ENCODE data around the gene PSMD3.
A peak's percentile ranks its signal among the peaks of the same experiment; 100 is the strongest.
"Not testable (repeated sequence)": the region's sequence is repeated elsewhere in the genome, so short reads cannot be mapped to it uniquely, and the experiment has no call there.

The PSMD3 gene

GRCh38 chr17:39980351-39981206 is at the start of gene PSMD3:
Gene PSMD3, plus strand, starts transcription at chr17:39980807. Its CDS starts 164 bp downstream, at chr17:39980971.
- DNase-seq = peak; percentile 99

GRCh38 chr17:39933912-39934311 is 46.7 kb upstream of the PSMD3 start:
- no peak for DNase-seq

GRCh38 chr17:39934324-39934723 is 46.3 kb upstream of the PSMD3 start:
- DNase-seq = no peak

- no peak for DNase-seq
Measured at GRCh38 chr17:39935909-39936308, 44.7 kb upstream of the PSMD3 start.

- no peak for DNase-seq
Measured at GRCh38 chr17:39937447-39937846, 43.2 kb upstream of the PSMD3 start.

- no peak for DNase-seq
Measured at GRCh38 chr17:39938140-39938869, 42.3 kb upstream of the PSMD3 start.

GRCh38 chr17:39939106-39939505 is 41.5 kb upstream of the PSMD3 start:
- DNase-seq = no peak

GRCh38 chr17:39939588-39940419 is 40.8 kb upstream of the PSMD3 start:
- peak; percentile 69 to 80 for DNase-seq

- DNase-seq = no peak
Measured at GRCh38 chr17:39943702-39944392, 36.8 kb upstream of the PSMD3 start.

- DNase-seq = no peak
Measured at GRCh38 chr17:39944393-39944711, 36.3 kb upstream of the PSMD3 start.

- no peak for DNase-seq
Measured at GRCh38 chr17:39946551-39947330, 33.9 kb upstream of the PSMD3 start.

- DNase-seq = not testable (repeated sequence)
Measured at GRCh38 chr17:39948489-39948828, 32.1 kb upstream of the PSMD3 start.

- DNase-seq = no peak
Measured at GRCh38 chr17:39949028-39949427, 31.6 kb upstream of the PSMD3 start.

- DNase-seq = no peak
Measured at GRCh38 chr17:39950871-39951348, 29.7 kb upstream of the PSMD3 start.

GRCh38 chr17:39951924-39952679 is 28.5 kb upstream of the PSMD3 start:
- DNase-seq = no peak

- DNase-seq = peak; percentile 92 to 93
Measured at GRCh38 chr17:39952680-39953470, 27.7 kb upstream of the PSMD3 start.

GRCh38 chr17:39953471-39953888 is 27.1 kb upstream of the PSMD3 start:
- DNase-seq = no peak

GRCh38 chr17:39954876-39955275 is 25.7 kb upstream of the PSMD3 start:
- DNase-seq = no peak

GRCh38 chr17:39955726-39956225 is 24.8 kb upstream of the PSMD3 start:
- DNase-seq = no peak

GRCh38 chr17:39960524-39961041 is 20.0 kb upstream of the PSMD3 start:
- no peak for DNase-seq
